Fibroblast of lung (primary cell): ENCODE data around the gene OTOS.

Source experiments
- EZH2 ChIP-seq: IDR thresholded peaks from 2 replicates; pipeline ENCODE4 v1.5.1; 2012; ENCODE audit warnings: low read length, control low read depth, mild to moderate bottlenecking; ENCODE audit errors: missing control alignments
- TF ChIP-seq, protein P1 (sequence below), 2 donors: IDR thresholded peaks in 1 of 2; conservative IDR thresholded peaks in 1 of 2; 1 replicate in 1 of 2; 2 replicates in 1 of 2; pipeline ENCODE4 v1.5.1; 2011 to 2012; ENCODE audit warnings: low read length in 2 of 2, control low read depth in 1 of 2, inconsistent platforms in 1 of 2, low read depth in 1 of 2, mild to moderate bottlenecking in 1 of 2

DNA sequence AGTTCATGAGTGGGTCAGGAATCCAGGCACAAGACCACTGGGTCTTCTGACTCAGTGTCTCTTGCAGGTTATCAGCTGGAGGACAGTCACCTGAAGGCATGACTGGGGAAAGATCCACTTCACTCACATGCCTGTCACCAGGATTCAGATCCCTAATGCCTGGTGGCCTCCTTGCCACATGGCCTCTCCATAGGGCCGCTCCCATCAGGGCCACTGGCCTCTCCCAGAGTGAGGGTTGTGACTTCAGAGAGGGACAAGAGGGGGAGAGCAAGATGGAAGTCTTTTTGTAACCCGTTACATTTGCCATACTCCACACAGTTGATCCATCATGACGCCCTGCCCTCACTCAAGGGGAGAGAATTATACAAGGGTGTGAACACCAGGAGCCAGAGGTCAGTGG, 13.0 kb upstream of the OTOS start:
- TF ChIP-seq, protein P1, sequence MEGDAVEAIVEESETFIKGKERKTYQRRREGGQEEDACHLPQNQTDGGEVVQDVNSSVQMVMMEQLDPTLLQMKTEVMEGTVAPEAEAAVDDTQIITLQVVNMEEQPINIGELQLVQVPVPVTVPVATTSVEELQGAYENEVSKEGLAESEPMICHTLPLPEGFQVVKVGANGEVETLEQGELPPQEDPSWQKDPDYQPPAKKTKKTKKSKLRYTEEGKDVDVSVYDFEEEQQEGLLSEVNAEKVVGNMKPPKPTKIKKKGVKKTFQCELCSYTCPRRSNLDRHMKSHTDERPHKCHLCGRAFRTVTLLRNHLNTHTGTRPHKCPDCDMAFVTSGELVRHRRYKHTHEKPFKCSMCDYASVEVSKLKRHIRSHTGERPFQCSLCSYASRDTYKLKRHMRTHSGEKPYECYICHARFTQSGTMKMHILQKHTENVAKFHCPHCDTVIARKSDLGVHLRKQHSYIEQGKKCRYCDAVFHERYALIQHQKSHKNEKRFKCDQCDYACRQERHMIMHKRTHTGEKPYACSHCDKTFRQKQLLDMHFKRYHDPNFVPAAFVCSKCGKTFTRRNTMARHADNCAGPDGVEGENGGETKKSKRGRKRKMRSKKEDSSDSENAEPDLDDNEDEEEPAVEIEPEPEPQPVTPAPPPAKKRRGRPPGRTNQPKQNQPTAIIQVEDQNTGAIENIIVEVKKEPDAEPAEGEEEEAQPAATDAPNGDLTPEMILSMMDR (conservative IDR thresholded peaks at IDR 0.05 in 1 of 2, IDR thresholded peaks at IDR 0.05 in 1 of 2; ENCODE audit: low read depth in 1 of 2, low read length in 2 of 2), result no peak
- TF ChIP-seq EZH2, result no peak
